ENCODE results near the gene PC.

- TF ChIP-seq, protein P1, sequence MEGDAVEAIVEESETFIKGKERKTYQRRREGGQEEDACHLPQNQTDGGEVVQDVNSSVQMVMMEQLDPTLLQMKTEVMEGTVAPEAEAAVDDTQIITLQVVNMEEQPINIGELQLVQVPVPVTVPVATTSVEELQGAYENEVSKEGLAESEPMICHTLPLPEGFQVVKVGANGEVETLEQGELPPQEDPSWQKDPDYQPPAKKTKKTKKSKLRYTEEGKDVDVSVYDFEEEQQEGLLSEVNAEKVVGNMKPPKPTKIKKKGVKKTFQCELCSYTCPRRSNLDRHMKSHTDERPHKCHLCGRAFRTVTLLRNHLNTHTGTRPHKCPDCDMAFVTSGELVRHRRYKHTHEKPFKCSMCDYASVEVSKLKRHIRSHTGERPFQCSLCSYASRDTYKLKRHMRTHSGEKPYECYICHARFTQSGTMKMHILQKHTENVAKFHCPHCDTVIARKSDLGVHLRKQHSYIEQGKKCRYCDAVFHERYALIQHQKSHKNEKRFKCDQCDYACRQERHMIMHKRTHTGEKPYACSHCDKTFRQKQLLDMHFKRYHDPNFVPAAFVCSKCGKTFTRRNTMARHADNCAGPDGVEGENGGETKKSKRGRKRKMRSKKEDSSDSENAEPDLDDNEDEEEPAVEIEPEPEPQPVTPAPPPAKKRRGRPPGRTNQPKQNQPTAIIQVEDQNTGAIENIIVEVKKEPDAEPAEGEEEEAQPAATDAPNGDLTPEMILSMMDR (IDR thresholded peaks at IDR 0.05): no peak
- TF ChIP-seq POLR2AphosphoS5 (IDR thresholded peaks at IDR 0.05): no peak
Observed at GRCh38 chr11:66966351-66966750, 8.2 kb upstream of the PC start.
